ENCODE results near the gene SMARCC1. TPM values are rescaled to one million over a fixed set of nuclear protein-coding genes. Genes with fewer than 3 reads are reported as not detected.

Gene SMARCC1
- total and polyA plus RNA-seq, 2 of the 4 experiments (the other 2 are of a cell fraction), result 18.6 to 39.6 TPM

DNA sequence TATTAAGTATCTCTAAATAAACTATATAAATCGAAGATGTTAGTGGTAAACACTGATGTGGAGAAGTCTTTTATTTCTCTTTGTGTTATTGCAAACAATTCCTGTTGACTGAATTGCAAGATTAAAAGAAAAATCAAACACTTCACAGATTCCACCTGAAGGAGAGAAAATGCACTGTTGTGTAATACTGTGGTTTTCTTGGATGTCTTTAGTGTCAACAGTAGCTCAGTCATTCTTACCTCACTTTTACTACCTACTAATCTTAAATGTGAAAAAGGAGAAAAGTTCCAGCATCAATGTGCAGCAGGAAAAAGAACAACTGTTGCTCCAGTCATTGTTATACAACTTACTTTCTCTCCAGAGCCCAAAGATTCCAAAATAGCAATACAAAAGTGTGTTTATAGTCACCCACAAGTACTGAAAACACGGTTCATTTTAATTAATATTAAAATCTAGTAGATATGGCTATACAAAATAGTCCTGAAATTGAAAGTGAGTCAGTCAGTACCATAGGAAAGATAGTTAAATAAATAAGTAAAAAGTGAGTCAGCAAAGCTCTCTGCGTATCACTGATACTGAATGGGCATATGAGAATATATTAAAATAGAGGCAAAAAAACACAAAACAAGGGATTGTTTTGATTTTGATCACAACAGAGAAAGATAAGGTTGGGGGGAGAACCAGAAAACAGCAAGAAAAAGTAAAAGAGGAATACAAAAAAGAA, 112.5 kb downstream of the SMARCC1 start:
- Histone ChIP-seq H3K9me3 (ENCODE audit: control insufficient read depth, insufficient read depth, low read length) (no peaks in the 10 kb centered on the region), H3K23ac (ENCODE audit: low read depth, low read length) (no peak overlapping the region), H3K9me1 (ENCODE audit: insufficient read depth, low read length) (peaks cover 3% of the 10 kb centered on the region; the same call in 1 of the 2 replicates), H3K14ac (replicated peaks; ENCODE audit: low read depth, low read length) (0 out of 2 replicates have a peak overlapping the region, but pooled peaks have one; percentile 2), H2AFZ (replicated peaks; ENCODE audit: low read length, poor library complexity) (no peak overlapping the region), H2AK9ac (replicated peaks; ENCODE audit: low read depth, low read length, poor library complexity) (no peak overlapping the region), H3K18ac (ENCODE audit: low read depth, low read length) (no peak overlapping the region), H2BK120ac (ENCODE audit: low read depth, low read length) (no peak overlapping the region), H3K9ac (ENCODE audit: low read depth, low read length) (no peak overlapping the region), H4K5ac (ENCODE audit: low read depth, low read length) (no peak overlapping the region), H4K8ac (ENCODE audit: low read depth in 2 of 2, low read length in 2 of 2) (no peak overlapping the region), H3K4me1 (ENCODE audit: control insufficient read depth, insufficient read depth, low read length) (peaks cover 4% of the 10 kb centered on the region; the same call in 1 of the 2 replicates), H3K4me2 (ENCODE audit: low read depth, low read length) (peak overlapping the region; percentile 69), H3K4ac (ENCODE audit: low read depth, low read length) (no peak overlapping the region), H4K20me1 (ENCODE audit: insufficient read depth, low read length) (peaks cover 16% of the 10 kb centered on the region; the same call in 1 of the 2 replicates), H3K4me3 (ENCODE audit: insufficient read depth, low read depth, low read length) (no peak overlapping the region), H2BK15ac (ENCODE audit: low read depth, low read length) (no peak overlapping the region), H3K56ac (ENCODE audit: extremely low read depth, insufficient read depth, low read length) (no peak overlapping the region), H3K27ac (ENCODE audit: insufficient read depth, low read length) (no peak overlapping the region), H2AK5ac (ENCODE audit: low read depth, low read length) (no peak overlapping the region), H2BK5ac (ENCODE audit: low read depth, low read length, poor library complexity, severe bottlenecking) (no peak overlapping the region), H3K79me1 (ENCODE audit: low read depth in 1 of 2, low read length in 2 of 2) (peaks cover 0 to 10% of the 10 kb centered on the region in 2 experiments; a peak in 2 of 4 replicates), H3K27me3 (ENCODE audit: control insufficient read depth, insufficient read depth, low read length) (no peaks in the 10 kb centered on the region), H4K91ac (ENCODE audit: insufficient read depth, low read depth, low read length) (no peak overlapping the region), H2BK20ac (ENCODE audit: low read depth, low read length) (no peak overlapping the region), H3K36me3 (ENCODE audit: control insufficient read depth, insufficient read depth, low read length) (peaks cover 21% of the 10 kb centered on the region)
- peak; percentile 66 for DNase-seq
- no TSS peak for BruUV-seq (replicated peaks)
- ATAC-seq (ENCODE audit: low read depth), result peak; percentile 99
- dilution Hi-C loops (cut with HindIII; ENCODE audit: low sequenced_read_pairs, unreplicated experiment), result no loop called here
- ChIA-PET CTCF (interaction anchor here (0.9 kb wide), 1 partner anchor 20 kb away, joined by 4 read pairs; no protein-coding TSS in a partner anchor), POLR2A (ENCODE audit: unreplicated experiment) (no interaction called here)
- intact Hi-C loops (cut with micrococcal nuclease), result loop anchor here (5.0 kb wide), 1 partner anchor 147 kb away; no protein-coding TSS in a partner anchor
- no CpG with 5 or more reads among the region's 3 CpGs for WGBS, 2 experiments (ENCODE audit: extremely low coverage in 2 of 2, insufficient read length in 1 of 2)
- in situ Hi-C loops (cut with MboI; ENCODE audit: low sequenced_read_pairs), result no loop called here
- TF ChIP-seq RCOR1 (IDR thresholded peaks at IDR 0.05; ENCODE audit: insufficient replicate concordance, low read length), result no peak
- no peak for TF ChIP-seq SMC3 (IDR thresholded peaks at IDR 0.05; ENCODE audit: low read depth, low read length)
- TF ChIP-seq BHLHE40 (IDR thresholded peaks at IDR 0.05; ENCODE audit: low read depth, low read length), result no peak
- TF ChIP-seq RAD21 (IDR thresholded peaks at IDR 0.05; ENCODE audit: low read length), result no peak
- no peak for TF ChIP-seq RFX5 (IDR thresholded peaks at IDR 0.05; ENCODE audit: low read depth, low read length)
- 0 out of 2 replicates have a peak, but pooled peaks have one; percentile 22 for TF ChIP-seq MAFK (IDR thresholded peaks at IDR 0.05; ENCODE audit: low read depth, low read length)
- peak; percentile 86 for TF ChIP-seq CEBPB (IDR thresholded peaks at IDR 0.05; ENCODE audit: low read depth, low read length)
- TF ChIP-seq, protein P1, sequence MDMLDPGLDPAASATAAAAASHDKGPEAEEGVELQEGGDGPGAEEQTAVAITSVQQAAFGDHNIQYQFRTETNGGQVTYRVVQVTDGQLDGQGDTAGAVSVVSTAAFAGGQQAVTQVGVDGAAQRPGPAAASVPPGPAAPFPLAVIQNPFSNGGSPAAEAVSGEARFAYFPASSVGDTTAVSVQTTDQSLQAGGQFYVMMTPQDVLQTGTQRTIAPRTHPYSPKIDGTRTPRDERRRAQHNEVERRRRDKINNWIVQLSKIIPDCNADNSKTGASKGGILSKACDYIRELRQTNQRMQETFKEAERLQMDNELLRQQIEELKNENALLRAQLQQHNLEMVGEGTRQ (IDR thresholded peaks at IDR 0.05; ENCODE audit: low read depth, low read length), result no peak
- no peak for TF ChIP-seq ELK1 (IDR thresholded peaks at IDR 0.05; ENCODE audit: borderline replicate concordance, low read depth, low read length)
- TF ChIP-seq CTCF (conservative IDR thresholded peaks at IDR 0.05; ENCODE audit: low read depth, low read length), result no peak
- TF ChIP-seq MXI1 (IDR thresholded peaks at IDR 0.05; ENCODE audit: borderline replicate concordance, low read depth, low read length), result no peak
- TF ChIP-seq CHD1 (IDR thresholded peaks at IDR 0.05; ENCODE audit: low read depth, low read length), result no peak
- TF ChIP-seq NFE2L2 (IDR thresholded peaks at IDR 0.05; ENCODE audit: low read depth, low read length), result peak; percentile 35; the same call in 1 of the 2 replicates
- TF ChIP-seq FOS (IDR thresholded peaks at IDR 0.05; ENCODE audit: low read depth, low read length), result peak; percentile 71; the same call in 1 of the 2 replicates
